Choroid plexus epithelial cell (primary cell): ENCODE results near the gene LGI2.
"Not testable (repeated sequence)": the region's sequence is repeated elsewhere in the genome, so short reads cannot be mapped to it uniquely, and the experiment has no call there.

Experiments
- DNase-seq: peaks from one replicate; pipeline ENCODE4 v3.0.0-alpha.2; 2010; ENCODE audit warnings: low read depth
- H3K4me3 ChIP-seq: 2 replicates; pipeline ENCODE4 v1.5.1; 2011; ENCODE audit warnings: low read depth, mild to moderate bottlenecking, control low read depth, low read length, moderate library complexity
- TF ChIP-seq, protein P1 (sequence below): conservative IDR thresholded peaks from 2 replicates; pipeline ENCODE4 v1.5.1; 2011; ENCODE audit warnings: low read depth, mild to moderate bottlenecking, control low read depth, inconsistent platforms, low read length, moderate library complexity

Gene LGI2

DNA sequence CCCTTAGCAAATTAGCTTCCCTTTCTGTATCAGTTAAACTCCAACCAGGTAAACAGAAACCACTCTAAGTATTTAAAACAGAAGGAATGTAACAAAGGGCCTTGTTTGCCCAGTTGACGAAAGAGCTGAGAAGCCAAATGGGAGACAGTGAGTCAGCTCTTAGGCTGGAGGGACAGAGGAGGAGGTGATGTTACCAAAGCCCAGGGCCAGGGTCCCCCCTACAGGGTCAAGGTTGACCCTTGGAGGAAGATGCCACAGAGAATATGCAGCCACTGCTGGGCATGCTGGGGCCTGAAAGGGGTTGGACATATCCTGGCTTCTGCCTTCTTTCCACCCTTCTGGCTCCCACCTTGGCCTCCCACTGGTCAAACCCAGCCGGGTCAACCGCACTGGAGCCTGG lies 38.3 kb upstream of the LGI2 start:
- TF ChIP-seq, protein P1, sequence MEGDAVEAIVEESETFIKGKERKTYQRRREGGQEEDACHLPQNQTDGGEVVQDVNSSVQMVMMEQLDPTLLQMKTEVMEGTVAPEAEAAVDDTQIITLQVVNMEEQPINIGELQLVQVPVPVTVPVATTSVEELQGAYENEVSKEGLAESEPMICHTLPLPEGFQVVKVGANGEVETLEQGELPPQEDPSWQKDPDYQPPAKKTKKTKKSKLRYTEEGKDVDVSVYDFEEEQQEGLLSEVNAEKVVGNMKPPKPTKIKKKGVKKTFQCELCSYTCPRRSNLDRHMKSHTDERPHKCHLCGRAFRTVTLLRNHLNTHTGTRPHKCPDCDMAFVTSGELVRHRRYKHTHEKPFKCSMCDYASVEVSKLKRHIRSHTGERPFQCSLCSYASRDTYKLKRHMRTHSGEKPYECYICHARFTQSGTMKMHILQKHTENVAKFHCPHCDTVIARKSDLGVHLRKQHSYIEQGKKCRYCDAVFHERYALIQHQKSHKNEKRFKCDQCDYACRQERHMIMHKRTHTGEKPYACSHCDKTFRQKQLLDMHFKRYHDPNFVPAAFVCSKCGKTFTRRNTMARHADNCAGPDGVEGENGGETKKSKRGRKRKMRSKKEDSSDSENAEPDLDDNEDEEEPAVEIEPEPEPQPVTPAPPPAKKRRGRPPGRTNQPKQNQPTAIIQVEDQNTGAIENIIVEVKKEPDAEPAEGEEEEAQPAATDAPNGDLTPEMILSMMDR = no peak
- no peak for DNase-seq

DNA sequence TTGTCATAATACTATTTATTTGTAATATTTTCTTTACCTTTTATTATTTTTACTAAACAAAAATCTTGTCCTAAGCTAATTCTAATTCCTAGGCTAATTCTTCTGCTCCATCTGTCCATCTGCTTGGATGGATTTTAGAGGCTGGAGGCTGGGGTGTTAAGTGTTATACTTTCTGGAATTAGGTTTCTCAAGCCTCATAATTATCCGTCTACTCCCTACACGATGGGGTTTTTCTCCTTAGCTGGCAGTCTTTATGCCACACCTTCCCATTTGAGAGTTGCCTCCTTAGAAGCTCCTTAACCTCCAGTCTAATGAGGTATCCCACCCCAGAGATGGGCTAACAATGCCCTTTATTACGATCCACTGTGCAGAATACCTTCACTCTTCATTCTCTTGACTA lies 37.6 kb upstream of the LGI2 start:
- TF ChIP-seq, protein P1 = no peak
- no peak overlapping the region for H3K4me3 ChIP-seq
- no peak for DNase-seq

More for the DNA sequence above, 38.3 kb upstream of the LGI2 start:
- no peak overlapping the region for H3K4me3 ChIP-seq

GRCh38 chr4:25065932-25066590 lies 35.3 kb upstream of the LGI2 start:
- TF ChIP-seq, protein P1 = no peak
- H3K4me3 ChIP-seq = no peak overlapping the region
- DNase-seq = no peak

GRCh38 chr4:25065431-25065858 lies 34.7 kb upstream of the LGI2 start:
- TF ChIP-seq, protein P1 = no peak
- DNase-seq = no peak
- no peak overlapping the region for H3K4me3 ChIP-seq

DNA sequence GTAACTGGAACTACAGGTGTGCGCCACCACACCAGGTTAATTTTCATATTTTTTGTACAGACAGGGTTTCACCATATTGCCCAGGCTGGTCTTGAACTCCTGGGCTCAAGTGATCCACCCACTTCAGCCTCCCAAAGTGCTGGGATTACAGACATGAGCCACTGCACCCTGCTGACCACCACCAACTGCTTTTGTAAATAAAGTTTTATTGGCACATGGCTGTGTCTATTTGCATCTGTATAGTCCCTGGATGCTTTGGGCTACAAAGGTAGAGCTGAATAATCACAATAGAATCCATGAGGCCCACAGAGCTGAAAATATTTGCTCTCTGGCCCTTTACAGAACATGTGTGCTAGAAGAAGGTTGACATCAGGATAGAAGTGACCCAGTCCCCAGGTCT lies 33.7 kb upstream of the LGI2 start:
- not testable (repeated sequence) for H3K4me3 ChIP-seq, DNase-seq

DNA sequence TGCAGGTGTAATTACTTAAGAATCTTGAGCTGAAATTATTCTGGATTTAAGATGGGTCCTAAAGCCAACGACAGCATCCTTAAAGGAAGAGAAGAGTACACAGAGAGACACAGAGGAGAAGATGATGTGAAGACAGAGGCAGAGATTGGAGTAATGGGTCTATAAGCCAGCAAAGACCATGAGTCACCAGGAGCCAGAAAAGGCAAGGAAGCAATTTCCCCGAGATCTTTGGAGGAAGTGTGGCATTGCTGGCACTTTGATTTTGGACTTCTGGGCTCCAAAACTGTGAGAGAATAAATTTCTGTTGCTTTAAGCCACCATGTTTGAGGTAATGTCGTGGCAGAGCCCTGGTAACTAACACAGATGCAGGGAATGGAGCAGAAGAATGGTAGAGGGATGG lies 32.4 kb upstream of the LGI2 start:
- TF ChIP-seq, protein P1 = no peak
- no peak overlapping the region for H3K4me3 ChIP-seq
- DNase-seq = no peak

- H3K4me3 ChIP-seq = no peak overlapping the region
- DNase-seq = no peak
- TF ChIP-seq, protein P1 = no peak
These were observed 31.4 kb upstream of the LGI2 start for GRCh38 chr4:25062098-25062497.
